GM23338 (cell line): ENCODE data around the gene DCN. TPM values are rescaled to one million over a fixed set of nuclear protein-coding genes. Genes with fewer than 3 reads are reported as not detected.

ENCODE experiments used
- ATAC-seq: fragments of 200-7000 bp; cut with Tn5 transposase; 3 replicates; pipeline ENCODE4 v1.9.1; 2020
- DNase-seq: peaks from one replicate; pipeline ENCODE4 v3.0.0-alpha.2; 2015; ENCODE audit warnings: low spot score
- H2AFZ ChIP-seq: fragments of 200-600 bp; sonication (generic); 2 replicates; pipeline ENCODE4 v1.8.0; 2016; ENCODE audit warnings: antibody characterized with exemption, mild to moderate bottlenecking, moderate library complexity
- H3F3A ChIP-seq: fragments of 200-600 bp; sonication (generic); replicated peaks from 2 replicates; pipeline ENCODE4 v1.8.0; 2017; ENCODE audit warnings: antibody characterized with exemption, mixed run types, low read depth
- H3K27ac ChIP-seq: fragments of 200-600 bp; sonication (generic); 2 replicates; pipeline ENCODE4 v1.6.1; 2016; ENCODE audit warnings: low read depth
- H3K27me3 ChIP-seq: fragments of 200-600 bp; sonication (generic); 2 replicates; pipeline ENCODE4 v1.8.0; 2016; ENCODE audit warnings: mild to moderate bottlenecking, mixed run types, moderate library complexity; ENCODE audit not compliant: insufficient read depth
- H3K36me3 ChIP-seq: fragments of 200-600 bp; sonication (generic); 2 replicates; pipeline ENCODE4 v1.8.0; 2016; ENCODE audit warnings: mild to moderate bottlenecking; ENCODE audit not compliant: insufficient read depth
- H3K4me1 ChIP-seq: fragments of 200-600 bp; sonication (generic); 2 replicates; pipeline ENCODE4 v1.8.0; 2016; ENCODE audit warnings: mild to moderate bottlenecking, moderate library complexity; ENCODE audit not compliant: insufficient read depth
- H3K4me2 ChIP-seq: fragments of 200-600 bp; sonication (generic); 2 replicates; pipeline ENCODE4 v1.7.1; 2017; ENCODE audit warnings: mixed run types
- H3K4me3 ChIP-seq: fragments of 200-600 bp; sonication (generic); 2 replicates; pipeline ENCODE4 v1.6.1; 2016; ENCODE audit warnings: mixed run types
- H3K79me2 ChIP-seq: fragments of 200-600 bp; sonication (generic); replicated peaks from 2 replicates; pipeline ENCODE4 v1.8.0; 2017; ENCODE audit warnings: mild to moderate bottlenecking; ENCODE audit not compliant: insufficient read depth
- H3K9me2 ChIP-seq: fragments of 200-600 bp; sonication (generic); 2 replicates; pipeline ENCODE4 v1.8.0; 2017; ENCODE audit not compliant: insufficient read depth
- H4K20me1 ChIP-seq: fragments of 200-600 bp; sonication (generic); replicated peaks from 2 replicates; pipeline ENCODE4 v1.8.0; 2017; ENCODE audit warnings: mild to moderate bottlenecking; ENCODE audit not compliant: insufficient read depth
- H3K27ac Mint-ChIP-seq: 2 replicates; pipeline ENCODE4 v1.8.0; 2020; ENCODE audit warnings: inconsistent platforms, mild to moderate bottlenecking, moderate library complexity, mixed read lengths
- H3K27me3 Mint-ChIP-seq: 3 replicates; pipeline ENCODE4 v1.8.0; 2022; ENCODE audit warnings: low read depth, mild to moderate bottlenecking, moderate library complexity, mixed read lengths, inconsistent platforms; ENCODE audit not compliant: insufficient read depth, poor library complexity
- H3K36me3 Mint-ChIP-seq: 3 replicates; pipeline ENCODE4 v1.8.0; 2021; ENCODE audit warnings: low read depth, mild to moderate bottlenecking, inconsistent platforms, moderate library complexity, mixed read lengths
- H3K4me1 Mint-ChIP-seq: 3 replicates; pipeline ENCODE4 v1.8.0; 2020; ENCODE audit warnings: mild to moderate bottlenecking, inconsistent platforms, mixed read lengths
- H3K4me3 Mint-ChIP-seq: 3 replicates; pipeline ENCODE4 v1.8.0; 2021; ENCODE audit warnings: moderate library complexity, mild to moderate bottlenecking, inconsistent platforms, mixed read lengths
- H3K9me3 Mint-ChIP-seq: 3 replicates; pipeline ENCODE4 v1.8.0; 2020; ENCODE audit warnings: moderate library complexity, mild to moderate bottlenecking, inconsistent platforms, mixed read lengths
- CREB1 ChIP-seq: fragments of 250-450 bp; sonication (Bioruptor Pico); IDR thresholded peaks from 2 replicates; pipeline ENCODE4 v1.5.0; 2020; ENCODE audit warnings: low read depth, mild to moderate bottlenecking, moderate library complexity
- CTCF ChIP-seq, 2 experiments: fragments of 200-600 bp in 1 of 2; sonication (generic) in 1 of 2; conservative IDR thresholded peaks; 2 replicates each; pipeline versions ENCODE4 v1.5.1 to v1.6.1; 2016 to 2017; ENCODE audit warnings: antibody characterized with exemption in 2 of 2, low read depth in 2 of 2, mild to moderate bottlenecking in 2 of 2, moderate library complexity in 1 of 2
- ETS1 ChIP-seq: IDR thresholded peaks from 2 replicates; pipeline ENCODE4 v1.6.1; 2016; ENCODE audit warnings: antibody characterized with exemption
- EZH2 ChIP-seq: fragments of 200-600 bp; sonication (generic); IDR thresholded peaks from one replicate; pipeline ENCODE4 v1.8.0; 2017; ENCODE audit warnings: antibody characterized with exemption, mild to moderate bottlenecking, low read depth; ENCODE audit not compliant: unreplicated experiment
- EZH2phosphoT487 ChIP-seq: fragments of 200-600 bp; sonication (generic); IDR thresholded peaks from one replicate; pipeline ENCODE4 v1.8.1; 2018; ENCODE audit warnings: antibody characterized with exemption; ENCODE audit not compliant: unreplicated experiment
- JUNB ChIP-seq: IDR thresholded peaks from one replicate; pipeline ENCODE4 v1.6.1; 2016; ENCODE audit warnings: antibody characterized with exemption; ENCODE audit not compliant: unreplicated experiment
- NANOG ChIP-seq: IDR thresholded peaks from 2 replicates; pipeline ENCODE4 v1.6.1; 2016; ENCODE audit warnings: antibody characterized with exemption, borderline replicate concordance
- REST ChIP-seq: IDR thresholded peaks from one replicate; pipeline ENCODE4 v1.6.1; 2018; ENCODE audit warnings: antibody characterized with exemption; ENCODE audit not compliant: unreplicated experiment
- STAT1 ChIP-seq: IDR thresholded peaks from one replicate; pipeline ENCODE4 v1.6.1; 2016; ENCODE audit warnings: antibody characterized with exemption; ENCODE audit not compliant: unreplicated experiment
- ZNF114 ChIP-seq: fragments of 250-450 bp; sonication (Bioruptor Pico); IDR thresholded peaks from 2 replicates; pipeline ENCODE4 v1.5.0; 2020; ENCODE audit warnings: mild to moderate bottlenecking, moderate library complexity
- ZNF331 ChIP-seq: fragments of 250-450 bp; sonication (Bioruptor Pico); IDR thresholded peaks from 2 replicates; pipeline ENCODE4 v1.5.0; 2020; ENCODE audit warnings: low read depth, mild to moderate bottlenecking, moderate library complexity
- polyA plus RNA-seq: library from polyadenylated mRNA; unstranded; fragments of >200 nt; fragmentation: Nextera tagmentation; extraction: Ambion mirVana; gene quantifications from 2 replicates; pipeline ENCODE4 v1.2.1, GENCODE V29; 2016
- total RNA-seq: library from RNA; depleted of rRNA; stranded (reverse); fragments of >200 nt; shearing (Covaris generic); gene quantifications from 2 replicates; pipeline ENCODE4 v1.2.3, GENCODE V29; 2014
- TF ChIP-seq, protein P1 (sequence below): fragments of 250-450 bp; sonication (Bioruptor Pico); IDR thresholded peaks from 2 replicates; pipeline ENCODE4 v1.5.0; 2020; ENCODE audit warnings: mild to moderate bottlenecking, moderate library complexity

The DCN gene
- total and polyA plus RNA-seq, 2 experiments from 2014 or later: not detected

GRCh38 chr12:91225316-91225715 is 42.7 kb upstream of the DCN start (continued):
- no peak for TF ChIP-seq STAT1
- no peak for TF ChIP-seq CREB1
- TF ChIP-seq ETS1: no peak

GRCh38 chr12:91224401-91224800 is 41.8 kb upstream of the DCN start:
- Mint-ChIP-seq H3K27ac (no peak overlapping the region), H3K4me1 (no peaks in the 10 kb centered on the region), H3K36me3 (no peaks in the 10 kb centered on the region), H3K4me3 (no peak overlapping the region), H3K27me3 (no peaks in the 10 kb centered on the region), H3K9me3 (no peaks in the 10 kb centered on the region)
- H3K27me3 ChIP-seq: no peaks in the 10 kb centered on the region
- no peak for DNase-seq
- no peaks in the 10 kb centered on the region for H4K20me1 ChIP-seq
- no peak overlapping the region for H3K4me2 ChIP-seq
- no peak for ATAC-seq
- no peak overlapping the region for H3K27ac ChIP-seq
- no peaks in the 10 kb centered on the region for H3K36me3 ChIP-seq
- no peaks in the 10 kb centered on the region for H3K9me2 ChIP-seq
- H3K4me1 ChIP-seq: no peaks in the 10 kb centered on the region
- no peaks in the 10 kb centered on the region for H3K79me2 ChIP-seq
- no peaks in the 10 kb centered on the region for H3F3A ChIP-seq
- no peak overlapping the region for H2AFZ ChIP-seq
- H3K4me3 ChIP-seq: no peak overlapping the region
- no peak for TF ChIP-seq JUNB
- TF ChIP-seq STAT1: no peak
- TF ChIP-seq EZH2: no peak
- no peak for TF ChIP-seq ETS1
- TF ChIP-seq, protein P1, sequence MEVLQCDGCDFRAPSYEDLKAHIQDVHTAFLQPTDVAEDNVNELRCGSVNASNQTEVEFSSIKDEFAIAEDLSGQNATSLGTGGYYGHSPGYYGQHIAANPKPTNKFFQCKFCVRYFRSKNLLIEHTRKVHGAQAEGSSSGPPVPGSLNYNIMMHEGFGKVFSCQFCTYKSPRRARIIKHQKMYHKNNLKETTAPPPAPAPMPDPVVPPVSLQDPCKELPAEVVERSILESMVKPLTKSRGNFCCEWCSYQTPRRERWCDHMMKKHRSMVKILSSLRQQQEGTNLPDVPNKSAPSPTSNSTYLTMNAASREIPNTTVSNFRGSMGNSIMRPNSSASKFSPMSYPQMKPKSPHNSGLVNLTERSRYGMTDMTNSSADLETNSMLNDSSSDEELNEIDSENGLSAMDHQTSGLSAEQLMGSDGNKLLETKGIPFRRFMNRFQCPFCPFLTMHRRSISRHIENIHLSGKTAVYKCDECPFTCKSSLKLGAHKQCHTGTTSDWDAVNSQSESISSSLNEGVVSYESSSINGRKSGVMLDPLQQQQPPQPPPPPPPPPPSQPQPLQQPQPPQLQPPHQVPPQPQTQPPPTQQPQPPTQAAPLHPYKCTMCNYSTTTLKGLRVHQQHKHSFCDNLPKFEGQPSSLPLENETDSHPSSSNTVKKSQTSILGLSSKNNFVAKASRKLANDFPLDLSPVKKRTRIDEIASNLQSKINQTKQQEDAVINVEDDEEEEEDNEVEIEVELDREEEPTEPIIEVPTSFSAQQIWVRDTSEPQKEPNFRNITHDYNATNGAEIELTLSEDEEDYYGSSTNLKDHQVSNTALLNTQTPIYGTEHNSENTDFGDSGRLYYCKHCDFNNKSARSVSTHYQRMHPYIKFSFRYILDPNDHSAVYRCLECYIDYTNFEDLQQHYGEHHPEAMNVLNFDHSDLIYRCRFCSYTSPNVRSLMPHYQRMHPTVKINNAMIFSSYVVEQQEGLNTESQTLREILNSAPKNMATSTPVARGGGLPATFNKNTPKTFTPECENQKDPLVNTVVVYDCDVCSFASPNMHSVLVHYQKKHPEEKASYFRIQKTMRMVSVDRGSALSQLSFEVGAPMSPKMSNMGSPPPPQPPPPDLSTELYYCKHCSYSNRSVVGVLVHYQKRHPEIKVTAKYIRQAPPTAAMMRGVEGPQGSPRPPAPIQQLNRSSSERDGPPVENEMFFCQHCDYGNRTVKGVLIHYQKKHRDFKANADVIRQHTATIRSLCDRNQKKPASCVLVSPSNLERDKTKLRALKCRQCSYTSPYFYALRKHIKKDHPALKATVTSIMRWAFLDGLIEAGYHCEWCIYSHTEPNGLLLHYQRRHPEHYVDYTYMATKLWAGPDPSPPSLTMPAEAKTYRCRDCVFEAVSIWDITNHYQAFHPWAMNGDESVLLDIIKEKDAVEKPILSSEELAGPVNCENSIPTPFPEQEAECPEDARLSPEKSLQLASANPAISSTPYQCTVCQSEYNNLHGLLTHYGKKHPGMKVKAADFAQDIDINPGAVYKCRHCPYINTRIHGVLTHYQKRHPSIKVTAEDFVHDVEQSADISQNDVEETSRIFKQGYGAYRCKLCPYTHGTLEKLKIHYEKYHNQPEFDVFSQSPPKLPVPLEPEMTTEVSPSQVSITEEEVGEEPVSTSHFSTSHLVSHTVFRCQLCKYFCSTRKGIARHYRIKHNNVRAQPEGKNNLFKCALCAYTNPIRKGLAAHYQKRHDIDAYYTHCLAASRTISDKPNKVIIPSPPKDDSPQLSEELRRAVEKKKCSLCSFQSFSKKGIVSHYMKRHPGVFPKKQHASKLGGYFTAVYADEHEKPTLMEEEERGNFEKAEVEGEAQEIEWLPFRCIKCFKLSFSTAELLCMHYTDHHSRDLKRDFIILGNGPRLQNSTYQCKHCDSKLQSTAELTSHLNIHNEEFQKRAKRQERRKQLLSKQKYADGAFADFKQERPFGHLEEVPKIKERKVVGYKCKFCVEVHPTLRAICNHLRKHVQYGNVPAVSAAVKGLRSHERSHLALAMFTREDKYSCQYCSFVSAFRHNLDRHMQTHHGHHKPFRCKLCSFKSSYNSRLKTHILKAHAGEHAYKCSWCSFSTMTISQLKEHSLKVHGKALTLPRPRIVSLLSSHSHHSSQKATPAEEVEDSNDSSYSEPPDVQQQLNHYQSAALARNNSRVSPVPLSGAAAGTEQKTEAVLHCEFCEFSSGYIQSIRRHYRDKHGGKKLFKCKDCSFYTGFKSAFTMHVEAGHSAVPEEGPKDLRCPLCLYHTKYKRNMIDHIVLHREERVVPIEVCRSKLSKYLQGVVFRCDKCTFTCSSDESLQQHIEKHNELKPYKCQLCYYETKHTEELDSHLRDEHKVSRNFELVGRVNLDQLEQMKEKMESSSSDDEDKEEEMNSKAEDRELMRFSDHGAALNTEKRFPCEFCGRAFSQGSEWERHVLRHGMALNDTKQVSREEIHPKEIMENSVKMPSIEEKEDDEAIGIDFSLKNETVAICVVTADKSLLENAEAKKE (CRISPR knock-in tag): no peak
- TF ChIP-seq ZNF331: no peak
- no peak for TF ChIP-seq CREB1
- no peak for TF ChIP-seq REST
- TF ChIP-seq CTCF (conservative IDR thresholded peaks at IDR 0.05; ENCODE audit: low read depth in 2 of 2): no peak
- no peak for TF ChIP-seq ZNF114
- TF ChIP-seq EZH2phosphoT487: no peak
- TF ChIP-seq NANOG: no peak
